GM13976 (cell line): ENCODE measurements around the gene ARHGEF5.
"Not testable (repeated sequence)": the region's sequence is repeated elsewhere in the genome, so short reads cannot be mapped to it uniquely, and the experiment has no call there.

Source experiments
- DNase-seq: peaks from one replicate; pipeline ENCODE4 v3.0.0; 2012; ENCODE audit warnings: low spot score
- CTCF ChIP-seq: IDR thresholded peaks from 2 replicates; pipeline ENCODE4 v1.5.1; 2012; ENCODE audit warnings: borderline replicate concordance, mild to moderate bottlenecking; ENCODE audit not compliant: insufficient read depth; ENCODE audit errors: extremely low read depth, missing control alignments, control extremely low read depth
- in situ Hi-C: fragments of 300-500 bp; cut with MboI; formaldehyde crosslinking; loops from one replicate; pipeline ENCODE4 v1.12.0; 2022; ENCODE audit warnings: low sequenced_read_pairs, mixed read lengths, inconsistent platforms; ENCODE audit not compliant: unreplicated experiment

ARHGEF5 gene

DNA sequence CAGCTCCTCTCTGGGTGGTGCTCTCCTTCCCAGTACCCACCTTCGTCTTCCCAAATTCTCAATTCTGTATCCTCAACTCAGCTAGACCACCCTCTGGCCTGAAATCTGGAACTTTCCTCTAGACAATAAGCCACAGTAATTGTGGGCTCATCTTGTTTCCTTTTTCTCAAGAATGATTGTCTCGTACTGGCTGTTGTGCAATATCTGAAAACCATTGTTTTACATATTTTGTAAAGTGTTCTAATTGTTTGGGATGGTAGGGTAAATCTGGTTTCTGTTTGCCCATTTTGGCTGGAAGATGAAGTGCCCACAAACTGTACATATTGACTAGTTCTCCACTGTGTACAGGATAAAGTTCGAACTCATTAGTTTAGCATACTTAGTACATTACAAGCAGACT, 59.6 kb downstream of the ARHGEF5 start:
- DNase-seq = no peak
- no peak for TF ChIP-seq CTCF
- in situ Hi-C loops = no loop called here

DNA sequence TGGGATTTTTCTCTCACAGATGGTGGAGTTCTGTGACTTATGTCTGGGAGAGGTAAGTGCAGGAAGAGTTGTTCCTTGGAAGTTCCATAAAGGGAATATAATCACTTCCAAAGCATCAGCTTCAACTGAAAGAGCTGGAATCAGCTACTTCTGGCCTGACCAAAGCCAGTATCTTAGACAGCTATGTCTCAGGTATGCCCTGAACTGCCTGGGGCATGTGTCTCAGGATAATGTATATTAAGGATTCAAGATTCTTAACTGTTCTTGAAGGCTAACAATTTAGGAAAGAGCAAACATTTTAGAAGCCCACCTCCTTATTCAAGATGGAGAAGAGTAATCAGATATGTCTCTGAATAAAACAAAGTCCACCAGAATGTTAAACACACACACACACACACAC, 60.7 kb downstream of the ARHGEF5 start:
- in situ Hi-C loops = no loop called here
- DNase-seq = no peak
- no peak for TF ChIP-seq CTCF

DNA sequence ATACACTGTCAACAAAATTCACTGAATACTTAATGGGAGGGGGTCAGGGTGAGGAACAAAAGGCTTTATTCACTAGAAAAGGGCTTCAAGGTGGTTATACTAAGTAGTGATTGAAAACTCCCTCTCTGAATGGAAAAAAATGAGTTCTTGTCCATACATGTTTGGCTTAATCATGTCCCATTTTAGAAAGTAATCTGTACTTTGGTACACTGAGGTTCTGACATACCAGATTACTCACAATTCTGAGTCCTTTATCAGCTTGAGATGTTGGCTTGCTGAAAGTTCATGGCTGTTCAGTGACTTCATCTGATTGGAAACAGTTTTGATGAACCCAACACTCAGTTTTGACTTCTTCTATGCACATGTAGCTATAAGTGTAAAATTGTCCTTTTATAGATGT, 61.1 kb downstream of the ARHGEF5 start:
- DNase-seq = no peak
- in situ Hi-C loops = no loop called here
- TF ChIP-seq CTCF = no peak

DNA sequence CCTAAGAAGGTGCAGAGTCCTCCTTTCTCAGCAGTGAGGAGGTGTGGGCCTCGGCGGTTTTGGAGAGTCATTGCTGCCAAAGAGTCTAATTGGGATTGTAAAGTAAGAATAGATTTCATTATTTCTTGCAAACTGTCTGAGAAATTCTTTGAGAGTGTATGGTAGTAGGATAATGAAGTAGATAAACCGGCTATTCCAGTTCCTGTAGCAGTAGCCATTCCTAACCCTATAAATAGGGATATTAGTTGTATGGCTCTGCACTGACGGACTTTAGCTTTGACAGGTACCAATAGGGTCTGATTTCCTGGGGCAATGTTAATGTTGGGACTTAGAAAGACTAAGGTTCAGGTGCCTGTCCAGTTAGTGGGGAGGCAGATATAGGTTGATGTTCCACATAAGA, 63.7 kb downstream of the ARHGEF5 start:
- DNase-seq, in situ Hi-C loops: not testable (repeated sequence)

DNA sequence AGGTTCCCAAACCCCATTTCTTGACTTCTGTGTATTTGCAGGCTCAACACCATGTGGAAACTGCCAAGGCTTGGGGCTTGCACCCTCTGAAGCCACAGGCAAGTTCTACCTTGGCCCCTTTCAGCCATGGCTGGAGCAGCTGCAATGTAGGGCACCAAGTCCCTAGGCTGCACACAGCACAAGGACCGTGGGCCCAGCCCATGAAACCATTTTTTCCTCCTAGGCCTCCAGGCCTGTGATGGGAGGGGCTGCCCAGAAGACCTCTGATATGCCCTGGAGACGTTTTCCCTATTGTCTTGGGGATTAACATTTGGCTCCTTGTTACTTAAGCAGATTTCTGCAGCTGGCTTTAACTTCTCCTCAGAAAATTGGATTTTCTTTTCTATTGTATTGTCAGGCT, 72.3 kb downstream of the ARHGEF5 start:
- DNase-seq, in situ Hi-C loops: not testable (repeated sequence)

DNA sequence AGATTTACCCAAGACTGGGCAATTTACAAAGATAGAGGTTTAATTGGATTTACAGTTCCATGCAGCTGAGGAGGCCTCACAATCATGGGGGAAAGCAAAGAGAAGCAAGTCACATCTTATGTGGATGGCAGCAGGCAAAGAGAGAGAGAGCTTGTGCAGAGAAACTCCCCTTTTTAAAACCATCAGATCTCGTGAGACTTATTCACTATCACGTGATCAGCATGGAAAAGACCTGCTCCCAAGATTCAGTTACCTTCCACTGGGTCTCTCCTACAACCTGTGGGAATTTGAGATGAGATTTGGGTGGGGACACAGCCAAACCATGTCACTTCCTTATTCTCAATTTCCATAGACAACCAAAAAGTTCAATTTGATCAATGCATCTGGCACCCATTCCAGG, 73.2 kb downstream of the ARHGEF5 start:
- DNase-seq = no peak
- TF ChIP-seq CTCF = no peak
- in situ Hi-C loops = no loop called here
